Astrocyte (in vitro differentiated cells and primary cell): ENCODE measurements around the gene POU2AF1.

Experiments used
- EZH2 ChIP-seq: IDR thresholded peaks from 2 replicates; pipeline ENCODE4 v1.6.1; 2012; ENCODE audit warnings: mild to moderate bottlenecking, low read length, inconsistent platforms; ENCODE audit not compliant: insufficient read depth
- TF ChIP-seq, protein P1 (sequence below): IDR thresholded peaks from 2 replicates; pipeline ENCODE4 v1.5.1; 2011; ENCODE audit warnings: low read depth, mild to moderate bottlenecking, inconsistent platforms, low read length, moderate library complexity; ENCODE audit not compliant: insufficient read depth

DNA sequence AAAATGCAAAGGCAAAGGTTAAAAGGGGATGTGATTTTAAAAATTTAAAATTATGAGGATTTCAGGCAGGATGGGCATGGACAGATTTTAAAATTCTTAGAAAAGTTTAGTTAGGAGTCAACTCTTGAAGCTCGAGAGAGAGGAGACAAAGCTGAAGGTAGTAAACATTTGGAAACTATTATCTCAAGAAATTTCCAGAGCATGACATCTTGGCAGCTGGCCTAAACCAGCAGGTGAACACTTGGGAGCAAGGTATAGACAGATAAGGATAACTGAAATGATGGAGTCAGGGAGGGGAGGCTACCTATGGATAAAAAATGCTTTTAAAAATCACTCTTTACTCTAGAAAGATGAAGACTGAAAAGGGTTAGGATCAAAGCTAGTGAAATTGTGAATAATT is 67.0 kb downstream of the POU2AF1 start:
- TF ChIP-seq EZH2, result no peak
- TF ChIP-seq, protein P1, sequence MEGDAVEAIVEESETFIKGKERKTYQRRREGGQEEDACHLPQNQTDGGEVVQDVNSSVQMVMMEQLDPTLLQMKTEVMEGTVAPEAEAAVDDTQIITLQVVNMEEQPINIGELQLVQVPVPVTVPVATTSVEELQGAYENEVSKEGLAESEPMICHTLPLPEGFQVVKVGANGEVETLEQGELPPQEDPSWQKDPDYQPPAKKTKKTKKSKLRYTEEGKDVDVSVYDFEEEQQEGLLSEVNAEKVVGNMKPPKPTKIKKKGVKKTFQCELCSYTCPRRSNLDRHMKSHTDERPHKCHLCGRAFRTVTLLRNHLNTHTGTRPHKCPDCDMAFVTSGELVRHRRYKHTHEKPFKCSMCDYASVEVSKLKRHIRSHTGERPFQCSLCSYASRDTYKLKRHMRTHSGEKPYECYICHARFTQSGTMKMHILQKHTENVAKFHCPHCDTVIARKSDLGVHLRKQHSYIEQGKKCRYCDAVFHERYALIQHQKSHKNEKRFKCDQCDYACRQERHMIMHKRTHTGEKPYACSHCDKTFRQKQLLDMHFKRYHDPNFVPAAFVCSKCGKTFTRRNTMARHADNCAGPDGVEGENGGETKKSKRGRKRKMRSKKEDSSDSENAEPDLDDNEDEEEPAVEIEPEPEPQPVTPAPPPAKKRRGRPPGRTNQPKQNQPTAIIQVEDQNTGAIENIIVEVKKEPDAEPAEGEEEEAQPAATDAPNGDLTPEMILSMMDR, result no peak
